AG04450 (cell line): ENCODE results near the gene PGAM2. TPM values are rescaled to one million over a fixed set of nuclear protein-coding genes. Genes with fewer than 3 reads are reported as not detected.
A peak's percentile ranks its signal among the peaks of the same experiment; 100 is the strongest.

Experiments used
- CTCF ChIA-PET: fragments of 300-600, 350-600 bp; formaldehyde crosslinking; extraction: SDS; loops from one replicate; lab custom pipeline; 2022; ENCODE audit warnings: antibody characterized with exemption, inconsistent platforms; lab: Charles Lee
- POLR2A ChIA-PET: fragments of 350-600 bp; formaldehyde crosslinking; extraction: SDS; loops from one replicate; lab custom pipeline; 2021; ENCODE audit warnings: antibody characterized with exemption, inconsistent platforms; lab: Yijun Ruan, JAX
- DNase-seq: peaks from one replicate; pipeline ENCODE4 v3.0.0-alpha.2; 2011; ENCODE audit warnings: low read depth, low spot score
- H3K27ac ChIP-seq: one replicate; pipeline ENCODE4 v1.5.1; 2012; ENCODE audit warnings: low read depth, low read length, control low read depth
- H3K27me3 ChIP-seq: one replicate; pipeline ENCODE4 v1.6.0; 2012; ENCODE audit warnings: low read length; ENCODE audit not compliant: control insufficient read depth, insufficient read depth
- H3K4me3 ChIP-seq: 2 replicates; pipeline ENCODE4 v1.5.1; 2011; ENCODE audit warnings: mild to moderate bottlenecking, low read depth, low read length, control low read depth
- H3K9me3 ChIP-seq: 2 replicates; pipeline ENCODE4 v1.5.1; 2012; ENCODE audit warnings: low read length; ENCODE audit not compliant: control insufficient read depth, insufficient read depth
- polyA plus RNA-seq: library from polyadenylated mRNA; depleted of rRNA; stranded (reverse); fragments of >200 nt; gene quantifications from 2 replicates; pipeline ENCODE4 v1.2.3, GENCODE V29; 2011
- TF ChIP-seq, protein P1 (sequence below): IDR thresholded peaks from 2 replicates; pipeline ENCODE4 v1.5.1; 2011; ENCODE audit warnings: low read depth, low read length, control low read depth, inconsistent platforms

PGAM2 gene
- polyA plus RNA-seq, 1 experiment, result not detected

DNA sequence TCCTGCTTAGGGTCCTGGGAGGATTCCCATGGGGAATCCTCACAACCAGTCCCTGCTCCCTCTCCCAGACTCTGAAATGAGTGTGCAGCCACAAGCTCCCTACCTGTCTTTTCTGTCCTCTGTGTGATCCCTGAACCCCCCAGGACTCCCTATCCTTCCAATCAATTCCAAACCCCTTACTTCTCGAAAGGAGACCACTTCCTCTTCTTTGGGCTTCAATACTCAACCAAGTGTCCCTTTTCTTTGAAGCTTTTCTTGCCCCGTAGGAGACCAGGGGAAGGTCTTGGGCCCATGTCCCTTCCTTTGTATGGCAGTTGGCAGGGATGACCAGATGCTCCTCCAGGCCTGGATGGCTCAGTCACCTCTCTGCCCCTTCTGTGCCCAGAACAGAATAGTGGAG is 40.5 kb upstream of the PGAM2 start:
- ChIA-PET POLR2A (no interaction called here), CTCF (interaction anchor here (0.7 kb wide), 1 partner anchor 95 kb away, joined by 3 read pairs; the partner anchor contains the start of gene YKT6)
- no peak for DNase-seq
- TF ChIP-seq, protein P1, sequence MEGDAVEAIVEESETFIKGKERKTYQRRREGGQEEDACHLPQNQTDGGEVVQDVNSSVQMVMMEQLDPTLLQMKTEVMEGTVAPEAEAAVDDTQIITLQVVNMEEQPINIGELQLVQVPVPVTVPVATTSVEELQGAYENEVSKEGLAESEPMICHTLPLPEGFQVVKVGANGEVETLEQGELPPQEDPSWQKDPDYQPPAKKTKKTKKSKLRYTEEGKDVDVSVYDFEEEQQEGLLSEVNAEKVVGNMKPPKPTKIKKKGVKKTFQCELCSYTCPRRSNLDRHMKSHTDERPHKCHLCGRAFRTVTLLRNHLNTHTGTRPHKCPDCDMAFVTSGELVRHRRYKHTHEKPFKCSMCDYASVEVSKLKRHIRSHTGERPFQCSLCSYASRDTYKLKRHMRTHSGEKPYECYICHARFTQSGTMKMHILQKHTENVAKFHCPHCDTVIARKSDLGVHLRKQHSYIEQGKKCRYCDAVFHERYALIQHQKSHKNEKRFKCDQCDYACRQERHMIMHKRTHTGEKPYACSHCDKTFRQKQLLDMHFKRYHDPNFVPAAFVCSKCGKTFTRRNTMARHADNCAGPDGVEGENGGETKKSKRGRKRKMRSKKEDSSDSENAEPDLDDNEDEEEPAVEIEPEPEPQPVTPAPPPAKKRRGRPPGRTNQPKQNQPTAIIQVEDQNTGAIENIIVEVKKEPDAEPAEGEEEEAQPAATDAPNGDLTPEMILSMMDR, result no peak
- peak overlapping the region; percentile 74 for H3K4me3 ChIP-seq
- H3K27ac ChIP-seq, result no peak overlapping the region
- H3K9me3 ChIP-seq, result no peaks in the 10 kb centered on the region; the same call in 1 of the 2 replicates
- H3K27me3 ChIP-seq, result no peaks in the 10 kb centered on the region

DNA sequence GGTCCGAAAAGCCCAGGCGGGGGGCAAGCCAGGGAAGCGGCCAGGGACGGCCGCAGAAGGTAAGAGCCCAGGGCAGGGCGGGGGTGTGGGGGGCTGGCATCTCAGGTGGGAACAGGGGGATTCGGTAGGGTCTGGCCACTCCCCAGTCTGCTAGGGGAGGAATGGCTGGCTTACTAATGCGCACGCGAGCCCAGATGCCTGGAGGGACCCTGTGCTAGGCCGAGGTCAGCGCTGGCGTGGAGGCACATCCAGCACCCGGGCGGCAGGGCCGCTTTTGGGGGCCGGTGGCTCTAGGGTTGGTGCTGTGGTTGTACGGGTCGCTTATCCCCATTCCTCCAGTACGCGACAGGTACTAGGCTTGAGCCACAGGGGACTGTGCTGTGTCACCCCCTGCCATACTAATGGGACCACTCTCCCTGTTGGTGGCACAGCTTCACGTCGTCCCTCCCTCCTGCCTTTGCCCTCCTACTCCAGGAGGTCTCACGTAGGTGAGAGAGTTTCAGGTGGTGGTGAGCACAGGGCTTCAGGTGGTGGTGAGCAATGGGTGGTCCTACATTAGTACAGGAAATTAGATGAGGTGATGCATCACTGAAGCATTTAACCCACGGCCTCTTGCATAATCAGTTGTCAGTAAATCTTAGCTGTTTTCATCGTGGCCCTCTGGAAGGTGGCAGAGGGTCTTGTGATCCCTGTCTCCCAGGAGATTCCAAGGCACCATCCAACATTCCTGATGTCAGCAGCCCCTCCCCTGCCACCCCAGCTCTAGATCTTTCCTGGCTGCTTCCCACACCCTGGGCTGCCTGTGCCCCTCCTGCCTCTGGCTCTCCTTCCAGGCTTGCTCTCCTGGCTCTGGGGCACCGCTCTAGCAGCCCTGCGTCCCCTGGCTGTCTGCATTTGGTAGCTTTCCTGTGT is 39.7 kb upstream of the PGAM2 start:
- Histone ChIP-seq H3K4me3 (peak overlapping the region; percentile 74), H3K27ac (peak overlapping the region; percentile 47), H3K27me3 (no peaks in the 10 kb centered on the region), H3K9me3 (no peaks in the 10 kb centered on the region; the same call in 1 of the 2 replicates)
- ChIA-PET CTCF (interaction anchor here (0.7 to 0.9 kb wide), 2 partner anchors 17 to 95 kb away, joined by 3 read pairs; partner anchors contain the start of gene YKT6), POLR2A (interaction anchor here (1.4 kb wide), 1 partner anchor 17 kb away, joined by 7 read pairs; no protein-coding TSS in a partner anchor)
- TF ChIP-seq, protein P1, result no peak
- no peak for DNase-seq

DNA sequence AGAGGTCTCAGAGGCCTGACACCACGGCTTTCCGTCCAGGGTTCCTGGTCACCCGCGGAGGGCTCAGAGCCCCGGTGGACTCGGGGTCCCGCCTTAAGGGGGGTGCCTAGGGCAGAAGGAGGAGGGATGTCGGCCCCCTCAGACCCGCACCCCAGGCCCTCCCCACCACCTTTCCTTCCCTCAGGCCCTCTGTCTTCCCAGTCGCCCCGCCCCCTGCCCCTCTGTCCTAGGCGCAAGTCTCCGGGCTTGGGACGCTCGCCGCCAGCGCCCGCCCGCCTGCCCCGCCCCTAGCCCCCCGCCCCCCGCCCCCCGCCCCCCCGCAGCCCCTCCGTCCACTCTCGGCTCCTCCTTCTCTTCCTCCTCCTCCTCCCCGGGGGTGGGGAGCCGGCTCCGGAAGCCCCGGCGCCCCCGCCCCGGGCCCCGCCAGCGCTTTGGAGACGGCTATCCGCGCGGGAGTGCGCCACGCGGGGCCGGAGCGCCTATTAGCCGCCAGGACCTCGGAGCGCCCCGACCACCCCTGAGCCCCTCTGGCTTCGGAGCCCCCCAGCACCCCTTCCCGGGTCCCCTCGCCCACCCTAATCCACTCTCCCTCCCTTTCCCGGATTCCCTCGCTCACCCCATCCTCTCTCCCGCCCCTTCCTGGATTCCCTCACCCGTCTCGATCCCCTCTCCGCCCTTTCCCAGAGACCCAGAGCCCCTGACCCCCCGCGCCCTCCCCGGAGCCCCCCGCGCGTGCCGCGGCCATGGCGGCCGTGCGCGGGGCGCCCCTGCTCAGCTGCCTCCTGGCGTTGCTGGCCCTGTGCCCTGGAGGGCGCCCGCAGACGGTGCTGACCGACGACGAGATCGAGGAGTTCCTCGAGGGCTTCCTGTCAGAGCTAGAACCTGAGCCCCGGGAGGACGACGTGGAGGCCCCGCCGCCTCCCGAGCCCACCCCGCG is 38.8 kb upstream of the PGAM2 start, which contains the start of gene AEBP1:
Gene AEBP1 (plus strand): TSS at position 423 of the 937 bp plus-strand sequence. CDS start 321 bp downstream, at position 744.
- peak within 1 kb of the TSS; percentile 74 for H3K4me3 ChIP-seq
- no peaks in the 10 kb centered on the region; the same call in 1 of the 2 replicates for H3K9me3 ChIP-seq
- ChIA-PET POLR2A (interaction anchor here (1.4 kb wide), 1 partner anchor 16 kb away, joined by 7 read pairs; no protein-coding TSS in a partner anchor), CTCF (interaction anchor here (0.5 to 0.9 kb wide), 2 partner anchors 16 to 98 kb away, joined by 3 to 4 read pairs; no protein-coding TSS in a partner anchor)
- peak within 1 kb of the TSS; percentile 47 for H3K27ac ChIP-seq
- no peak for DNase-seq
- TF ChIP-seq, protein P1, result no peak
- no peaks in the 10 kb centered on the region for H3K27me3 ChIP-seq

DNA sequence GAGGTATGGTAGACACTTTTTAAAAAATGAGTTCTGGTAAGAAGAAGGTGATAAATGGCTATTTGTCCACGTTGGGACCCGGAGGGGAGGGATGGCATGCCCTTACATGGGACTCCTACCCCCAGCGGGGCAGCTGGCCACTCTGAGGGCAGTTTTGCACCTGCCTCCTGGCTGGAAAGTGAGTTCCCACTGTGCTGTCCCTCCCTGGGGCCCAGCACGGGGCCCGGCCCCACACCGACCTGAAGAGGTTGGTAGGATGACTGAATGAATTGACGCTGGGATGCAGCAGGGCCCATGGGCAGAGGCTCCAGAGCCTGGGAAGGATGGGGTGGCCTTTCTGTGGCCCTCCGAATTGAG is 38.2 kb upstream of the PGAM2 start:
- no peak overlapping the region for H3K27ac ChIP-seq
- CTCF ChIA-PET, result no interaction called here
- TF ChIP-seq, protein P1, result no peak

More for the DNA sequence above, 38.2 kb upstream of the PGAM2 start:
- DNase-seq, result no peak
- POLR2A ChIA-PET, result no interaction called here
- no peaks in the 10 kb centered on the region for H3K27me3 ChIP-seq
- no peak overlapping the region for H3K4me3 ChIP-seq
- no peaks in the 10 kb centered on the region; the same call in 1 of the 2 replicates for H3K9me3 ChIP-seq
